Calu3 (cell line): Measurements from ENCODE around the gene SIRT1. TPM values are rescaled to one million over a fixed set of nuclear protein-coding genes. Genes with fewer than 3 reads are reported as not detected.

Source experiments
- BruUV-seq: library from RNA; stranded (reverse); fragments of 400-500 nt; replicated peaks from 2 replicates; lab custom pipeline; 2021; lab: Mats Ljungman, UMichigan
- CTCF ChIA-PET: fragments of 300-600 bp; sonication (Branson Sonifier 250); formaldehyde crosslinking; loops from one replicate; lab custom pipeline; 2022; ENCODE audit warnings: antibody characterized with exemption; lab: Charles Lee
- DNase-seq: peaks from one replicate; pipeline ENCODE4 v3.0.0; 2022
- H3K27ac Mint-ChIP-seq: one replicate; pipeline ENCODE4 v1.8.0; 2022; ENCODE audit warnings: mixed read lengths; ENCODE audit not compliant: unreplicated experiment
- H3K27me3 Mint-ChIP-seq: one replicate; pipeline ENCODE4 v1.8.0; 2022; ENCODE audit warnings: mixed read lengths; ENCODE audit not compliant: unreplicated experiment
- H3K36me3 Mint-ChIP-seq: one replicate; pipeline ENCODE4 v1.8.0; 2022; ENCODE audit warnings: mild to moderate bottlenecking, moderate library complexity, mixed read lengths; ENCODE audit not compliant: insufficient read depth, unreplicated experiment
- H3K4me1 Mint-ChIP-seq: one replicate; pipeline ENCODE4 v1.8.0; 2022; ENCODE audit warnings: mild to moderate bottlenecking, low read depth, mixed read lengths; ENCODE audit not compliant: unreplicated experiment
- H3K4me3 Mint-ChIP-seq: one replicate; pipeline ENCODE4 v1.8.0; 2022; ENCODE audit warnings: mild to moderate bottlenecking, low read depth, moderate library complexity, mixed read lengths; ENCODE audit not compliant: unreplicated experiment
- H3K9me3 Mint-ChIP-seq: one replicate; pipeline ENCODE4 v1.8.0; 2022; ENCODE audit warnings: low read depth, mixed read lengths; ENCODE audit not compliant: unreplicated experiment
- CTCF ChIP-seq: fragments of 200-600 bp; IDR thresholded peaks from one replicate; pipeline ENCODE4 v1.8.0; 2022; ENCODE audit warnings: antibody characterized with exemption; ENCODE audit not compliant: unreplicated experiment
- intact Hi-C: fragments of 100-400 bp; cut with micrococcal nuclease; formaldehyde crosslinking; loops from one replicate; pipeline ENCODE4 v1.10.0; 2022; ENCODE audit not compliant: unreplicated experiment
- total RNA-seq: library from RNA; stranded (reverse); gene quantifications from 2 replicates; pipeline ENCODE4 v1.2.3, GENCODE V29; 2022

The SIRT1 gene
- total RNA-seq, 1 experiment from 2014 or later: 26.1 TPM

GRCh38 chr10:67849331-67850011 is 35.0 kb upstream of the SIRT1 start:
- Mint-ChIP-seq H3K36me3 (peaks cover 20% of the 10 kb centered on the region), H3K4me3 (peak overlapping the region; percentile 89), H3K27ac (peak overlapping the region; percentile 69), H3K27me3 (no peaks in the 10 kb centered on the region), H3K4me1 (no peaks in the 10 kb centered on the region), H3K9me3 (no peaks in the 10 kb centered on the region)
- no peak for TF ChIP-seq CTCF
- BruUV-seq: TSS peak; percentile 99
- peak; percentile 94 for DNase-seq
- intact Hi-C loops: loop anchor here (10.0 kb wide), 1 partner anchor 235 kb away; no protein-coding TSS in a partner anchor
- CTCF ChIA-PET: interaction anchor here (0.7 to 1.4 kb wide), 3 partner anchors 61 to 190 kb away, joined by 3 to 4 read pairs (median 3); no protein-coding TSS in a partner anchor

GRCh38 chr10:67851186-67851585 is 33.3 kb upstream of the SIRT1 start:
- intact Hi-C loops: loop anchor here (10.0 kb wide), 1 partner anchor 234 kb away; no protein-coding TSS in a partner anchor
- Mint-ChIP-seq H3K9me3 (no peaks in the 10 kb centered on the region), H3K36me3 (peaks cover 25% of the 10 kb centered on the region), H3K4me3 (no peak overlapping the region), H3K27ac (no peak overlapping the region), H3K27me3 (no peaks in the 10 kb centered on the region), H3K4me1 (no peaks in the 10 kb centered on the region)
- no peak for TF ChIP-seq CTCF
- no peak for DNase-seq
- CTCF ChIA-PET: no interaction called here
- BruUV-seq: no TSS peak

- no peaks in the 10 kb centered on the region for H3K27me3 Mint-ChIP-seq
- TF ChIP-seq CTCF: no peak
- CTCF ChIA-PET: interaction anchor here (0.5 to 1.5 kb wide), 2 partner anchors 11 to 698 kb away, joined by 3 to 4 read pairs; no protein-coding TSS in a partner anchor
- no peak for DNase-seq
- H3K27ac Mint-ChIP-seq: no peak overlapping the region
- H3K4me1 Mint-ChIP-seq: no peaks in the 10 kb centered on the region
- H3K36me3 Mint-ChIP-seq: peaks cover 25% of the 10 kb centered on the region
- no peaks in the 10 kb centered on the region for H3K9me3 Mint-ChIP-seq
- H3K4me3 Mint-ChIP-seq: no peak overlapping the region
- BruUV-seq: no TSS peak
- intact Hi-C loops: loop anchor here (10.0 kb wide), 1 partner anchor 232 kb away; no protein-coding TSS in a partner anchor
Observed at GRCh38 chr10:67852761-67853160, 31.7 kb upstream of the SIRT1 start.

- no peaks in the 10 kb centered on the region for H3K4me1 Mint-ChIP-seq
- H3K9me3 Mint-ChIP-seq: no peaks in the 10 kb centered on the region
- peaks cover 25% of the 10 kb centered on the region for H3K36me3 Mint-ChIP-seq
- TF ChIP-seq CTCF: no peak
- no peak overlapping the region for H3K27ac Mint-ChIP-seq
- no peaks in the 10 kb centered on the region for H3K27me3 Mint-ChIP-seq
- no peak overlapping the region for H3K4me3 Mint-ChIP-seq
- CTCF ChIA-PET: interaction anchor here (0.5 to 1.5 kb wide), 2 partner anchors 10 to 697 kb away, joined by 3 to 4 read pairs; no protein-coding TSS in a partner anchor
- DNase-seq: no peak
- BruUV-seq: no TSS peak
- intact Hi-C loops: loop anchor here (10.0 kb wide), 1 partner anchor 231 kb away; no protein-coding TSS in a partner anchor
Observed at GRCh38 chr10:67853512-67853911, 30.9 kb upstream of the SIRT1 start.
